ENCODE measurements around the gene CRYBG2.

- no peak for TF ChIP-seq POLR2A (IDR thresholded peaks at IDR 0.05)
- TF ChIP-seq POLR2AphosphoS5 (IDR thresholded peaks at IDR 0.05): no peak
- TF ChIP-seq CTCF (IDR thresholded peaks at IDR 0.05): no peak
- no peak for TF ChIP-seq EP300 (IDR thresholded peaks at IDR 0.05)
These were observed 33.5 kb upstream of the CRYBG2 start for GRCh38 chr1:26387447-26387846.

Data from gastroesophageal sphincter (tissue), 3 donors.